AG09309 (cell line): Measurements from ENCODE around the gene IFNL2.

Experiments used
- DNase-seq: peaks from one replicate; pipeline ENCODE4 v3.0.0-alpha.2; 2010; ENCODE audit warnings: low read depth
- H3K4me3 ChIP-seq: 2 replicates; pipeline ENCODE4 v1.5.1; 2011; ENCODE audit warnings: mild to moderate bottlenecking, low read depth, low read length, moderate library complexity; ENCODE audit not compliant: control insufficient read depth
- CTCF ChIP-seq: IDR thresholded peaks from 2 replicates; pipeline ENCODE4 v1.5.1; 2011; ENCODE audit warnings: mild to moderate bottlenecking, low read depth, low read length, inconsistent platforms; ENCODE audit not compliant: insufficient read depth, control insufficient read depth; ENCODE audit errors: missing control alignments

IFNL2 gene

GRCh38 chr19:39254531-39255345 lies 13.5 kb upstream of the IFNL2 start:
- no peak overlapping the region for H3K4me3 ChIP-seq
- no peak for TF ChIP-seq CTCF
- no peak for DNase-seq

- no peak overlapping the region for H3K4me3 ChIP-seq
- no peak for TF ChIP-seq CTCF
- no peak for DNase-seq
Observed at GRCh38 chr19:39257227-39257626, 11.0 kb upstream of the IFNL2 start.

- no peak for DNase-seq
Observed at GRCh38 chr19:39261704-39262103, 6.5 kb upstream of the IFNL2 start.

GRCh38 chr19:39262496-39262895 lies 5.7 kb upstream of the IFNL2 start:
- DNase-seq, result no peak
- no peak overlapping the region for H3K4me3 ChIP-seq
- no peak for TF ChIP-seq CTCF

More at GRCh38 chr19:39261704-39262103, 6.5 kb upstream of the IFNL2 start:
- TF ChIP-seq CTCF, result no peak
- no peak overlapping the region for H3K4me3 ChIP-seq

GRCh38 chr19:39263912-39264305 lies 4.3 kb upstream of the IFNL2 start:
- DNase-seq, result no peak
- TF ChIP-seq CTCF, result no peak
- H3K4me3 ChIP-seq, result no peak overlapping the region

- no peak overlapping the region for H3K4me3 ChIP-seq
- DNase-seq, result no peak
- no peak for TF ChIP-seq CTCF
Observed at GRCh38 chr19:39264306-39265290, 3.6 kb upstream of the IFNL2 start.
